Central memory CD8-positive, alpha-beta T cell (primary cell): ENCODE data around the gene TSPOAP1.

ENCODE experiments used
- ATAC-seq: fragments of 150-1000 bp; cut with Tn5 transposase; replicated peaks from 2 replicates; pipeline ENCODE4 v1.10.0; 2022; ENCODE audit warnings: mild to moderate bottlenecking, moderate FRiP score, moderate number of reproducible peaks; ENCODE audit not compliant: poor library complexity, severe bottlenecking; ENCODE audit errors: extremely low read depth
- DNase-seq, 2 donors: peaks; one replicate each; pipeline ENCODE4 v3.0.0; 2021; ENCODE audit warnings: low spot score in 2 of 2
- H3K27ac Mint-ChIP-seq: one replicate; pipeline ENCODE4 v1.8.0; 2022; ENCODE audit warnings: low read depth, mild to moderate bottlenecking, moderate library complexity, mixed read lengths
- H3K27me3 Mint-ChIP-seq: one replicate; pipeline ENCODE4 v1.8.0; 2022; ENCODE audit warnings: mixed read lengths
- H3K36me3 Mint-ChIP-seq: one replicate; pipeline ENCODE4 v1.8.0; 2022; ENCODE audit warnings: mild to moderate bottlenecking, moderate library complexity, mixed read lengths; ENCODE audit not compliant: insufficient read depth
- H3K4me1 Mint-ChIP-seq: one replicate; pipeline ENCODE4 v1.8.0; 2022; ENCODE audit warnings: mixed read lengths
- H3K4me3 Mint-ChIP-seq: one replicate; pipeline ENCODE4 v1.8.0; 2022; ENCODE audit warnings: mild to moderate bottlenecking, moderate library complexity, mixed read lengths
- H3K9me3 Mint-ChIP-seq: one replicate; pipeline ENCODE4 v1.8.0; 2022; ENCODE audit warnings: mixed read lengths

The TSPOAP1 gene

DNA sequence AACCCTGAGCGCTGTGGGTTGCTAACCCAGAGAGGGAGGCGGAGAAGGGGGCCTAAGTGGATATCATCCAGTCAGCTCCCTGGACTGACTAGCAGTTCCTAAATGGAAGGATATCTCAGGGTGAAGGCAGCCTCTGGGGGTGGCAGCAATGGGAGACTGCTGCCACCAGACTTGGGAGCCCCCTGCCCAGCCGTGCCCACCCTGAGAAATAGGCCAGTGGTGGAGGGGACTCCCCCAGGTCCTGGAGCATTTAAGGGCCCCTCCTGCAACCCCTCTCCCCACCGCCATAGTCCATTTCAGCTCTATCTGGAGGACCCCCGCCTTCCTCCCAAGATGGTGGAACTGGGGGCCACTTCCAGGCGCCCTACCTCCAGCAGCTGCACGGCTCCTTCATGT is 8.4 kb downstream of the TSPOAP1 start:
- H3K4me1 Mint-ChIP-seq = peaks cover 22% of the 10 kb centered on the region
- ATAC-seq = no peak
- H3K27me3 Mint-ChIP-seq = no peaks in the 10 kb centered on the region
- peak overlapping the region; percentile 94 for H3K27ac Mint-ChIP-seq
- no peak for DNase-seq
- no peaks in the 10 kb centered on the region for H3K9me3 Mint-ChIP-seq
- H3K4me3 Mint-ChIP-seq = no peak overlapping the region
- H3K36me3 Mint-ChIP-seq = peaks cover 43% of the 10 kb centered on the region

DNA sequence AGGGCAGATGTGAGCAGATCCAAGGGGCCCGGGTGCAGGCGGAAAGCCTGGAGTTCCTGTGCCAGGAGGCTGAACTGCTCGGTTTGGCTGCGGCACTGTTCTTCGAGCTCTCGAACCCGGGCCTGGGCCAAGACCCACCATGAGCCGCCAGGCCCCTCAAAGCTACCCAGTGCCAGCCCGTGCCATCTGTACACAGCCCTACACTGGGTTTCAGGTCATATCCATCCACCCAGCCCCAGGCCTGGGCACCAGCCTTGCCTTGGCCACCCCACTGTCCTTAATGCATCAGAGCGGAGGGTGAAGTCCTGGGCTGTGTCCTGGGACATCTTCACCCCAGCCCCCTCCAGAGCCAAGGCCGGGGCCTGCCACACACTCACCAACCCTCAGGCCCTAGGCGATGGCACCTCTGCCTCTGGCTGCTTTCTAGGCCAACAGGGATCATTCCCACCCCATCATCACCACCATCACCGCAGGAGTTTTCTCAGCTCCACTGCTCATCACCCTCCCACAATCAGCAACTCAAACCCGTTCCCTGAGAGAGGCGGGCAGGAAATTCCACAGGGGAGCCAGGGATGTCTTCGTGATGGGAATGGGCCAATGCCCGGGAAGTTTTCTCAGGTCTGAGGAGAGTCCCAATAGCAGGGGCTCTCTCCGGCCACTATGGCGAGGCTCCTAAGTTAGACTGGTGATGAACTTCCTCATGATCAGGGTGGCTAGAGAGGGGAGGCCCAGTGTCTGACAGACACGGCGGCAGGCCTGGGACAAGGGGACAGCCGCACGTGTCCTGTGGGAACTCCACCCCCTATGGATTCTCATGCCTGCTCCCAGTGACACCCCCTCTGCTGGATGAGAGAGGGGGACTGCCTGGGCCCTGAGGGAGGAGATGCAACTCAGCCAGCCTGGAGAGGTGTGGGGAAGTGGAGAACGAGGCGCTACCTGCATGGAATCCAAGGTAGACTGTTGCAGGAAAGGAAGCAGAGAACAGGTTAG is 9.1 kb downstream of the TSPOAP1 start:
- DNase-seq (no peak), ATAC-seq (no peak)
- Mint-ChIP-seq H3K27ac (peak overlapping the region; percentile 59), H3K4me1 (peaks cover 20% of the 10 kb centered on the region), H3K36me3 (peaks cover 40% of the 10 kb centered on the region), H3K27me3 (no peaks in the 10 kb centered on the region), H3K4me3 (no peak overlapping the region), H3K9me3 (no peaks in the 10 kb centered on the region)

DNA sequence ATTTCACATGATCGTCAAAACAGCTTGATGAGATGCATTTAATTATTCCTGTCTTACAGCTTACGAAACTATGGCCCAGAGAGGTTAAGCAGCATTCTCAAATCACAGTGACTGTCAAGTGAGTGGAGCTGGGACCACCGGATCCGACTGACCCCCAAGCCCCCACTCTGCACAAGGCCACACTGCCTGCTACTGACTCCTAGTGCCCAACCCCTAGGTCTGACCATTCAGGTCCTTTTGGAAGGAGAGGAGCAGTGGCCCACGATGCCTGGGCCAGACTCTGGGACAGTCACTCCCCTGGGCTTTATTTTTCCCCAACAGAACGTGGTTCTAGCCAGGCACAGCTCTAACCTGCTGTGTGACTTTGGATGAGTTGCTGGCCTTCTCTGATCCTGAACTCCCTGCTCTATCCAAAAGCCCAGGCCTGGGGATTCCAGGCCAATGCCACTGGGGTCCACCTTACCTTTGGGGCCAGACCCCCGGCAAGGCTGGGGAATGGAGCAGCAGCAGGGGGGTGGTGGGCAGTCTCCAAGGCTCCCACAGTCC is 9.9 kb downstream of the TSPOAP1 start:
- ATAC-seq = no peak
- no peaks in the 10 kb centered on the region for H3K9me3 Mint-ChIP-seq
- H3K36me3 Mint-ChIP-seq = peaks cover 43% of the 10 kb centered on the region

DNA sequence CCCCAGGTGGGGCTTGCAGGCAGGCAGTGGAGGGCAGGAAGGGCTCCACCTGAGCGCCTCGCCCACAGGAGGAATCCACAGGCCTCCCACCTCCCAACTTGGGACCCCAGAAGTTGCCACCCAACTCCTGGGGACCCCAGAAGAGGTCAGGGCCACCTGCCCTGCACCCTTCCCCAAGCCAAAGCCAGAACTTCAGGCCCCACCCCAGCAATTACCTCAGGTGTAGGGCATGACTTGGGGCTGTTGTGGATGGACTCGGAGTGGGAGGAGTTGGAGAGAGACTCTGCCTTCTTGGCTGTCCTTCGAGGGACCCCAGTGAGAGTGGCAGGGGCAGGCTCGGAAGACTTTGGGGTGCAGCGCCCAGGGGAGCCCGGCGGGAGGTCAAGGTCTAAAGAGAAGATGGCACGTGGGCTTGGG is 10.5 kb downstream of the TSPOAP1 start:
- H3K9me3 Mint-ChIP-seq = no peaks in the 10 kb centered on the region
- peaks cover 44% of the 10 kb centered on the region for H3K36me3 Mint-ChIP-seq
- no peaks in the 10 kb centered on the region for H3K27me3 Mint-ChIP-seq
- DNase-seq (no peak), ATAC-seq (no peak)
- peaks cover 20% of the 10 kb centered on the region for H3K4me1 Mint-ChIP-seq
- no peak overlapping the region for H3K4me3 Mint-ChIP-seq
- peak overlapping the region; percentile 79 for H3K27ac Mint-ChIP-seq

More for the DNA sequence above, 9.9 kb downstream of the TSPOAP1 start:
- Mint-ChIP-seq H3K4me3 (no peak overlapping the region), H3K27ac (peak overlapping the region; percentile 79), H3K27me3 (no peaks in the 10 kb centered on the region), H3K4me1 (peaks cover 20% of the 10 kb centered on the region)
- no peak for DNase-seq

DNA sequence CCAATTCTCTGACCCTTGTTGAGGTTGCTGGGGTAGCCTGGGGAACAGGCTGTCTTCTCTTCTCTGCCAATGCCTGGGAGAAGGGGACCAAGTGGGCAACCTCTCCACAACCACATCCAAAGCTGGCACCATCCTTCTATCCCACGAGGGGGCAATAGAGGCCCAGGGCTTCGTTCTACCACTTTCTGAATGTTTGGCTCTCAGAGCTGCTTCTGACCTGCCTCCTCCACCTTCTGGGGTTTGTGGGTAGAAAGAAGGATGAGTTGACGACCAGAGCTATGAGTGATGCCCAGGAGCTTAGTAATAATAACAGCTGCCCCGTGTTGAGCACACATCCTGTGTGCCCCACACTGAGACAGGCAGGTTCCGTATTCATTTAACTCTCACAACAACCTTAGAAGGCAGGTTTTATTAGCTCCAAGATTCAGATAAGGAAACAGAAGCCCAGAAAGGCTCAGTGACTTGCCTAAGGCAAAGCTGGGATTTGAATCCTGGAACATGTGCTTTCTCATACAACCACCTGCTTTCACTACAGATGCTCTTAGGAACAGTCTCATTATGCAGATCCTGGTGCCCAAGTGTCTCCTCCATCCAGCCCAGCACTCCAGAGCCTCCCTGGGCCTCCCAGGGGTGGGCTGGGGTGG is 11.1 kb downstream of the TSPOAP1 start:
- ATAC-seq = peak; percentile 97
- DNase-seq = peak; percentile 56 to 78
- H3K4me1 Mint-ChIP-seq = peaks cover 18% of the 10 kb centered on the region
- no peaks in the 10 kb centered on the region for H3K9me3 Mint-ChIP-seq
- H3K27ac Mint-ChIP-seq = peak overlapping the region; percentile 79
- H3K27me3 Mint-ChIP-seq = no peaks in the 10 kb centered on the region
- H3K4me3 Mint-ChIP-seq = peak overlapping the region; percentile 44
- H3K36me3 Mint-ChIP-seq = peaks cover 44% of the 10 kb centered on the region

DNA sequence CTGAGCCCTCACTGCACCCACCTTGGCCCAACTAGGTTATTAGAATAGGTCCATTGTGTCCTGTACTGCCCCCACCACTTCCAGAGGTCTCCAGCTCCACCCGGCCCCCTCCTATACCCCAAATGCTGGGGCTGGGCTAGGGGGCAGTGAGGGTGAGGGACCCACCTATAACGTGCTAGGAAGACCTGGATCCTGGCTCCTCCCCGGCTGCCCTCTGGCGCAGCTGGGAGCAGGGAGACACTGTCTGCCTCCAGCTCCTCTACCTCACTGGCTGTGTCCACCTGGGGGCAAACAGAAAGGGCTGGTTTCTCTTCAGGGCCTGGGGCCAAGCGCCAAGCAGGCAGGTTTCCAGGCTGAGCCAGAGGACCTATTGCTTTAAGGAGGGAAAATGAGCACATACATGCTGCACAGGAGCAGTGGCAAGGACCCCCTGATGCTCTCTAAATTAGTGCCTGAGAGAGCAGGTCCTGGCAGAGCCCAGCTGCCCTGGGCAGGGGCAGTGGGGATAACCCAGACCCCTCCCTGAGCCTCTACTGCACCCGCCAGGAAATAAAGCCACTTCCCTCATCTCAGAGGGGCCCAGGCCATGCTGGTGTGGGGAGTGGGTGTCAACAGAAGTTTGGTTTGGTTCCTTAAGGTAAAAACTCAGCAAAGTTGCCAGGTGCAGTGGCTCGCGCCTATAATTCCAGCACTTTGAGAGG is 12.2 kb downstream of the TSPOAP1 start:
- Mint-ChIP-seq H3K27ac (peak overlapping the region; percentile 79), H3K36me3 (peaks cover 39% of the 10 kb centered on the region), H3K4me1 (peaks cover 13% of the 10 kb centered on the region), H3K27me3 (no peaks in the 10 kb centered on the region), H3K9me3 (no peaks in the 10 kb centered on the region), H3K4me3 (no peak overlapping the region)
- DNase-seq (peak; percentile 8 to 12), ATAC-seq (no peak)

DNA sequence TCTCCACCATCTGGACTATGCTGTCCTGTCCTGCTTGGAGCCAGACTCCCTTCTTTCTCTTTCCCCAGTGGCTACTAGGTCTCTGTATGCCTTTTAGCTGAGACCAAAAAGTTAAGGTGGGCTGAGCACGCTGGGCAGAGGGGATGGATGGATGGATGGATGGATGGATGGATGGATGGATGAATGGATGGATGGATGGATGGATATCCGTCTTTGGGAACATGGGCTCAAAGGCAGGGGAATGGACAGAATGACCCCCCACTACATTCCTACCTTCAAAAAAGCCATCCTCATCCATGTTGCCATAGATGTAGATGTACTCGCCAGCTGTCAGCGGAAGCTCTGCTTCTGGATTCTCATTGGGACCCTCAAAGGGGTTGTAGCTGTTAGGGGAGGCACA is 12.8 kb downstream of the TSPOAP1 start:
- Mint-ChIP-seq H3K4me1 (peaks cover 13% of the 10 kb centered on the region), H3K4me3 (no peak overlapping the region), H3K9me3 (no peaks in the 10 kb centered on the region), H3K27me3 (no peaks in the 10 kb centered on the region), H3K27ac (peak overlapping the region; percentile 5), H3K36me3 (peaks cover 37% of the 10 kb centered on the region)
- DNase-seq (peak in 1 of 2 donors; percentile 5), ATAC-seq (no peak)

DNA sequence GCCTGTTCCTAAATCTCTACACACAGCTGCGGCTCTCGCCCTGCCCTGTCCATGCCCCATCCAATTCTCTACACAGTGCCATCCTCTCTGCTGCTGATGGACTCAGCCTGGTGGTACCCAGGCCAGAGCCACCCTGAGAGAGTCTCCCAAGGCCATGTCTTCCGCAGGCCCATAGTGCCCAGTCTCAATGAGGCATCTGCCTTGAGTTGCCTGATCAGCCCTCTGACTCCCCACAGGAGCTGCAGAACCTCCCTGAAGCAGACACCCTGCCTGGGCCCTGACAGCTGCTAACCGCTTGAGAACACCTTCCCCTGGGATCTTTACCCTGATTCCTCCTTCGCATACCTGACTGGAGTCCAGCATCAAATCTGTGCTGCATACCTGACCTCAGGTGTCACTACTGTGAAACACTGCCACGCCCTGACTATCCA is 13.3 kb downstream of the TSPOAP1 start:
- no peaks in the 10 kb centered on the region for H3K27me3 Mint-ChIP-seq
- peak overlapping the region; percentile 5 for H3K27ac Mint-ChIP-seq
- no peak overlapping the region for H3K4me3 Mint-ChIP-seq
- ATAC-seq (no peak), DNase-seq (peak in 1 of 2 donors; percentile 10)
- peaks cover 13% of the 10 kb centered on the region for H3K4me1 Mint-ChIP-seq
- H3K9me3 Mint-ChIP-seq = no peaks in the 10 kb centered on the region
- H3K36me3 Mint-ChIP-seq = peaks cover 37% of the 10 kb centered on the region

DNA sequence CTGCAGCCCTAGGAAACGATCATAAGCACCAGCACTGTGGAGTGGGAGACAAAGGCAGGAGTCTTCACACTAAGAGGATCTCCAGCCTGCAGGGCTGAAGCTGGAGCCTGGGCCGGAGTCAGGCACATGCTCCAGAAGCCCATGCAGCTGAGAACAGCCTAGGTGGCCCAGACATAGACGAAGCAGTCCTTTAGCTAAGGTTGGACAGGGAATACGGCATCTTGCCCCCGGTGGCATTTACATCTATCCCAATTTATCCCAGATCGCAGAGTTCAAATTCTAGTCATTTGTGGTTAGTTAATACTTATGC is 13.9 kb downstream of the TSPOAP1 start:
- no peak for ATAC-seq
- H3K27me3 Mint-ChIP-seq = no peaks in the 10 kb centered on the region
- H3K36me3 Mint-ChIP-seq = peaks cover 35% of the 10 kb centered on the region
- H3K9me3 Mint-ChIP-seq = no peaks in the 10 kb centered on the region
- peaks cover 13% of the 10 kb centered on the region for H3K4me1 Mint-ChIP-seq
- DNase-seq = peak in 1 of 2 donors; percentile 8
- no peak overlapping the region for H3K27ac Mint-ChIP-seq
- no peak overlapping the region for H3K4me3 Mint-ChIP-seq

DNA sequence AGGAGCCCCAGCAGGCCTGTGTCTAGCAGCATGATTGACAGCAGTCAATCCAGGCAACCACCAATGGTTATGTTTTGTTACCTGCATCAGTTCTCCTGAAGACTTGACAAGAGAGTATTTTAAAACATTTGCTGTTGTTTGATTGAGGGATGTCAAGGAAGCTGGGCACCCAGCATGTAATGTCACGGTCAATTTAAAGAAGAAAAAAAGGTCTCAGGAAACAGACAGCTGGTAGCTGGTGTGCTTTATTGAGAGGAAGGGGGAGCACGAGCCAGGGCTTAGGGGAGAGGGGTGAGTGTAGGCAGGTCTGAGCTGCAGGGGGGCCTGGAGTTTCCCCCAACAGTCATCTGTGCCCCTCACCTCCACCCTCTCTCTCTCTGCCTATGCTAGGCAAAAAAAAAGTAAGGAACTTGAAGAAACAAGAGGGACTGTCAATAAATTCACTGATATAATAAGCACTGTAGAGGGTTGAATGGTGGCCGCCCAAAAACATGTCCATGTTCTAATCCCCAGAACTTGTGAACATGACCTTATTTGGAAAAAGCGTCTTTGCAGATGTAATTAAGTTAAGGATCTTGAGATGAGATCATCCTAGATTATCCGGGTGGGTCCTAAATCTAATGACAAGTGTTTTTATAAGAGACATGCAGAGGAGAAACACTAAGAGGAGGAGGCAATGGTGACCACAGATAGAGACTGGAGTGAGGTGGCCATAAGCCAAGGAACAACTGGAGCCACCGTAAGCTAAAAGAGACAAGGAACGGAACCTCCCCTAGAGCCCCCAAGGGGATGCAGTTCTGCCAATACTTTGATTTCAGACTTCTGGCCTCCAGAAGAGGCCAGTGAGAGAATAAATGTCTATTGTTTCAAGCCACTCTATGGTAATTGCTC is 14.5 kb downstream of the TSPOAP1 start:
- H3K27ac Mint-ChIP-seq = no peak overlapping the region
- peak in 1 of 2 donors; percentile 10 for DNase-seq

DNA sequence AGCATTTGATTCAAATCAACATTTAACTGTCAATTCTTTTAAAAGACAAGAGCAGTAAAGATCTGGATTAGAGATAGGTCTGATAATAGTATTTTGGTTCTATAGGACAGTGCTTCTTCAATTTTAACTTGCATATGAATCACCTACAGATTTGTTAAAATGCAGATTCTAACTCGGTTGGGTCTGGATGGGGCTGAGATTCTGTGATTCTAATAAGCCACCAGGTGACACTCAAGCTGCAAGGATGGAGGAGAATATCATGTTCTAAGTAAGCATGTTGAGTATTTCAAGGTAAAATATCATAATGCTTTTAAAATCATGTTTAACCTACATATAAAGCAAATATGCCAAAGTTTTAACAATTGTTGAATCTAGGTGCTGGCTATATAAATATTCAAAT is 15.8 kb downstream of the TSPOAP1 start:
- Mint-ChIP-seq H3K4me3 (no peak overlapping the region), H3K27ac (peak overlapping the region; percentile 90), H3K36me3 (peaks cover 30% of the 10 kb centered on the region), H3K4me1 (peaks cover 8% of the 10 kb centered on the region), H3K9me3 (no peaks in the 10 kb centered on the region), H3K27me3 (no peaks in the 10 kb centered on the region)
- no peak for ATAC-seq
- DNase-seq = no peak

More for the DNA sequence above, 14.5 kb downstream of the TSPOAP1 start:
- Mint-ChIP-seq H3K9me3 (no peaks in the 10 kb centered on the region), H3K27me3 (no peaks in the 10 kb centered on the region), H3K4me1 (peaks cover 13% of the 10 kb centered on the region), H3K36me3 (peaks cover 33% of the 10 kb centered on the region), H3K4me3 (no peak overlapping the region)
- no peak for ATAC-seq
